Neuronal stem cell (in vitro differentiated cells): Measurements from ENCODE around the gene CACNB2.
"Not testable (repeated sequence)": the region's sequence is repeated elsewhere in the genome, so short reads cannot be mapped to it uniquely, and the experiment has no call there.

Experiments used
- DNase-seq: peaks from one replicate; pipeline ENCODE4 v3.0.0-alpha.2; 2013; ENCODE audit warnings: low spot score
- H2AFZ ChIP-seq: one replicate; pipeline ENCODE4 v1.6.1; 2013; ENCODE audit warnings: mild to moderate bottlenecking, low read length, inconsistent platforms
- H2AK5ac ChIP-seq: 2 replicates; pipeline ENCODE4 v1.6.1; 2013; ENCODE audit warnings: low read depth, mild to moderate bottlenecking, inconsistent platforms, low read length, moderate library complexity, mixed read lengths
- H2BK120ac ChIP-seq: 2 replicates; pipeline ENCODE4 v1.6.1; 2013; ENCODE audit warnings: low read depth, mild to moderate bottlenecking, inconsistent platforms, low read length, moderate library complexity, mixed read lengths
- H2BK12ac ChIP-seq: one replicate; pipeline ENCODE4 v1.6.1; 2013; ENCODE audit warnings: low read length, inconsistent platforms
- H2BK15ac ChIP-seq: 2 replicates; pipeline ENCODE4 v1.6.1; 2013; ENCODE audit warnings: mild to moderate bottlenecking, low read length, inconsistent platforms, mixed read lengths
- H2BK5ac ChIP-seq: one replicate; pipeline ENCODE4 v1.6.1; 2013; ENCODE audit warnings: inconsistent platforms, mild to moderate bottlenecking, low read length, moderate library complexity
- H3K14ac ChIP-seq: one replicate; pipeline ENCODE4 v1.6.1; 2013; ENCODE audit warnings: low read length, inconsistent platforms
- H3K18ac ChIP-seq: 2 replicates; pipeline ENCODE4 v1.6.1; 2013; ENCODE audit warnings: low read length, inconsistent platforms
- H3K23ac ChIP-seq: 2 replicates; pipeline ENCODE4 v1.6.1; 2013; ENCODE audit warnings: low read depth, mild to moderate bottlenecking, mixed read lengths, low read length, inconsistent platforms; ENCODE audit not compliant: poor library complexity
- H3K27ac ChIP-seq: replicated peaks from 3 replicates; pipeline ENCODE4 v1.5.1; 2013; ENCODE audit warnings: low read length, inconsistent platforms
- H3K27me3 ChIP-seq, 3 experiments: 2 replicates each; pipeline ENCODE4 v1.6.1; 2013; ENCODE audit warnings: low read length in 3 of 3, mild to moderate bottlenecking in 2 of 3, inconsistent platforms in 1 of 3, low read depth in 1 of 3, mixed read lengths in 1 of 3, moderate library complexity in 1 of 3; ENCODE audit not compliant: control insufficient read depth in 3 of 3, insufficient read depth in 3 of 3
- H3K36me3 ChIP-seq, 2 donors: replicated peaks in 1 of 2; 2 replicates each; pipeline ENCODE4 v1.6.1; 2013; ENCODE audit warnings: low read length in 2 of 2; ENCODE audit not compliant: control insufficient read depth in 2 of 2, insufficient read depth in 2 of 2
- H3K4ac ChIP-seq: 2 replicates; pipeline ENCODE4 v1.6.1; 2013; ENCODE audit warnings: inconsistent platforms, mild to moderate bottlenecking, low read length, moderate library complexity
- H3K4me1 ChIP-seq, 2 donors: 1 replicate in 1 of 2; 2 replicates in 1 of 2; pipeline ENCODE4 v1.6.1; 2013; ENCODE audit warnings: low read length in 2 of 2, low read depth in 1 of 2; ENCODE audit not compliant: control insufficient read depth in 2 of 2, insufficient read depth in 1 of 2
- H3K4me2 ChIP-seq: one replicate; pipeline ENCODE4 v1.6.1; 2013; ENCODE audit warnings: mild to moderate bottlenecking, low read length, inconsistent platforms; ENCODE audit not compliant: insufficient read depth, poor library complexity, severe bottlenecking
- H3K4me3 ChIP-seq, 2 donors: 2 replicates each; pipeline ENCODE4 v1.5.1; 2013; ENCODE audit warnings: low read length in 2 of 2, mild to moderate bottlenecking in 2 of 2, inconsistent platforms in 1 of 2, moderate library complexity in 1 of 2
- H3K79me1 ChIP-seq: one replicate; pipeline ENCODE4 v1.6.1; 2013; ENCODE audit warnings: low read depth, mild to moderate bottlenecking, inconsistent platforms, low read length, moderate library complexity
- H3K9ac ChIP-seq: one replicate; pipeline ENCODE4 v1.6.1; 2013; ENCODE audit warnings: mild to moderate bottlenecking, low read depth, low read length, inconsistent platforms; ENCODE audit not compliant: poor library complexity
- H3K9me3 ChIP-seq, 2 donors: replicated peaks in 1 of 2; 2 replicates each; pipeline versions ENCODE3 to v1.6.1; 2013; ENCODE audit warnings: low read length in 2 of 2, mild to moderate bottlenecking in 2 of 2, inconsistent platforms in 1 of 2, low read depth in 1 of 2, mixed read lengths in 1 of 2, moderate library complexity in 1 of 2; ENCODE audit not compliant: control insufficient read depth in 2 of 2, insufficient read depth in 1 of 2
- H4K8ac ChIP-seq: one replicate; pipeline ENCODE4 v1.6.1; 2013; ENCODE audit warnings: low read depth, mild to moderate bottlenecking, inconsistent platforms, low read length, moderate library complexity
- H4K91ac ChIP-seq: one replicate; pipeline ENCODE4 v1.6.1; 2013; ENCODE audit warnings: low read length, low read depth, mild to moderate bottlenecking, inconsistent platforms; ENCODE audit not compliant: poor library complexity
- WGBS, 2 donors: extraction: QIAGEN DNeasy Blood & Tissue Kit; methylation state at CpG; one replicate each; pipeline ENCODE4 v1.1.7; 2013; ENCODE audit warnings: missing lambda C conversion rate in 2 of 2, mixed read lengths in 1 of 2; ENCODE audit not compliant: insufficient read length in 2 of 2, insufficient replicate concordance in 1 of 2; ENCODE audit errors: extremely low coverage in 2 of 2; 5-methylcytosine and 5-hydroxymethylcytosine counted together

The CACNB2 gene

DNA sequence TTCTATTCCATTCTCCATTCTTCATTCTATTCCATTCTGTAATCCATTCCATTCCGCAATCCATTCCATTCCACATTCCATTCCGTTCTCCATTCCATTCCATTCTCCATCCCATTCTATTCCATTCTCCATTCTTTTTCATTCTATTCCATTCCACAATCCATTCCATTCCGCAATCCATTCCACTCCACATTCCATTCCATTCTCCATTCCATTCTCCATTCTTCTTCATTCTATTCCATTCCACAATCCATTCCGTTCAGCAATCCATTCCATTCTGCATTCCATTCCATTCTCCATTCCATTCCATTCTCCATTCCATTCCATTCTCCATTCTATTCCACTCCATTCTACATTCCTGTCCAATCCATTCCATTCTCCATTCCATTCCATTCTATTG lies 426.0 kb downstream of the CACNB2 start:
- H3K79me1 ChIP-seq: no peaks in the 10 kb centered on the region
- H3K9me3 ChIP-seq: peaks cover 12 to 15% of the 10 kb centered on the region in 2 donors
- no peak for DNase-seq
- no peak overlapping the region for H3K23ac ChIP-seq
- H3K18ac ChIP-seq: no peak overlapping the region
- no peak overlapping the region for H2BK120ac ChIP-seq
- no peak overlapping the region for H3K27ac ChIP-seq
- H3K36me3 ChIP-seq: peaks cover 0 to 3% of the 10 kb centered on the region in 2 donors
- H3K4me2 ChIP-seq: no peak overlapping the region
- no peak overlapping the region for H3K4ac ChIP-seq
- no peak overlapping the region for H3K4me3 ChIP-seq
- H2BK12ac ChIP-seq: no peak overlapping the region
- H3K14ac ChIP-seq: no peak overlapping the region
- H3K27me3 ChIP-seq: no peaks in the 10 kb centered on the region
- H3K9ac ChIP-seq: no peak overlapping the region
- H2BK5ac ChIP-seq: no peak overlapping the region
- no peaks in the 10 kb centered on the region for H3K4me1 ChIP-seq
- no peak overlapping the region for H2AFZ ChIP-seq
- H4K91ac ChIP-seq: no peak overlapping the region
- H2BK15ac ChIP-seq: no peak overlapping the region
- WGBS, 2 donors: 93 to 96% methylated on average over 4 of the region's 4 CpGs
- no peak overlapping the region for H4K8ac ChIP-seq
- H2AK5ac ChIP-seq: no peak overlapping the region

DNA sequence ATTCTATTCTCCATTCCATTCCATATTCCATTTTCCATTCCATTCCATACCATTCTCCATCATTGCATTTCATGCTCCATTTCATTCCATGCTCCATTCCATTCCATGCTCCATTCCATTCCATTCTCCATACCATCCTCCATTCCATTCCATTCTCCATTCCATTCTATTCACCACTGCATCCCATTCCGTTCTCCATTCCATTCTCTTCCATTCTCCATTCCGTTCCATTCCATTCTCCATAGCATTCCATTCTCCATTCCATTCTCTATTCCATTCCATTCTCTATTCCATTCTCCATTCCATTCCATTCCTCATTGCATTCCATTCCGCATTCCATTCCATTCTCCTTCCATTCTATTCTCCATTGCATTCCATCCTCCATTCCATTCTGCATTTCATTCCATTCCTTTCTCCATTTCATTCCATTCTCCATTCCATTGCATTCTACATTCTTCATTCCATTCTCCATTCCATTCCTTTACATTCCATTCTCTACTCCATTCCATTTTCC lies 427.2 kb downstream of the CACNB2 start:
- Histone ChIP-seq H3K4me3 (no peak overlapping the region), H3K9ac (no peak overlapping the region), H2BK12ac (no peak overlapping the region), H4K8ac (no peak overlapping the region), H3K14ac (no peak overlapping the region), H2AK5ac (no peak overlapping the region), H3K23ac (no peak overlapping the region), H2BK15ac (no peak overlapping the region), H4K91ac (no peak overlapping the region), H3K36me3 (no peaks in the 10 kb centered on the region), H3K4ac (no peak overlapping the region), H3K4me2 (no peak overlapping the region), H2BK120ac (no peak overlapping the region), H2AFZ (no peak overlapping the region), H3K27me3 (no peaks in the 10 kb centered on the region), H2BK5ac (no peak overlapping the region), H3K27ac (no peak overlapping the region), H3K79me1 (no peaks in the 10 kb centered on the region), H3K4me1 (no peaks in the 10 kb centered on the region), H3K9me3 (peaks cover 12 to 15% of the 10 kb centered on the region in 2 donors), H3K18ac (no peak overlapping the region)
- DNase-seq: no peak
- WGBS, 2 donors: 100% methylated on average over 3 of the region's 3 CpGs

DNA sequence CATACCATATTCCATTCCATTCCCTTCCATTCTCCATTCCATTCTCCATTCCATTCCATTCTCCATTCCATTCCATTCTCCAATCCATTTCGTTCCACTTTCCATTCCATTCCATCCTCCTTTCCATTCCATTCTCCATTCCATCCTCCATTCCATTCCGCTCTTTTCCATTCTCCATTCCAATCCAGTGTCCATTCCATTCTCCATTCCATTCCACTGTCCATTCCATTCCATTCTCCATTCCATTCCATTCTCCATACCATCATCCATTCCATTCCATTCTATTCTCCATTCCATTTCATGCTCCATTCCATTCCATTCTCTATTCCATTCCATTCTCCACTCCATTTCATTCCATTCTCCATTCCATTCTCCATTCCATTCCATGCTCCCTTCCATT lies 430.2 kb downstream of the CACNB2 start:
- peaks cover 12 to 21% of the 10 kb centered on the region in 2 donors for H3K9me3 ChIP-seq
- not testable (repeated sequence) for H2BK15ac ChIP-seq

GRCh38 chr10:18571076-18571475 lies 430.9 kb downstream of the CACNB2 start:
- no peak overlapping the region for H3K9ac ChIP-seq
- H3K9me3 ChIP-seq: peaks cover 12 to 21% of the 10 kb centered on the region in 2 donors
- DNase-seq: no peak

More for the DNA sequence above, 430.2 kb downstream of the CACNB2 start:
- H3K79me1 ChIP-seq, H3K36me3 ChIP-seq, H3K18ac ChIP-seq, H2BK120ac ChIP-seq, H3K4me1 ChIP-seq, DNase-seq, H2BK5ac ChIP-seq, H3K27me3 ChIP-seq, H2AFZ ChIP-seq, H3K9ac ChIP-seq, H4K8ac ChIP-seq, H2AK5ac ChIP-seq, H2BK12ac ChIP-seq, H3K4me2 ChIP-seq, H3K27ac ChIP-seq, H3K23ac ChIP-seq, H3K4me3 ChIP-seq, H3K14ac ChIP-seq, H3K4ac ChIP-seq, H4K91ac ChIP-seq: not testable (repeated sequence)
- 100% methylated on average over 2 of the region's 2 CpGs for WGBS, 2 donors

More at GRCh38 chr10:18571076-18571475, 430.9 kb downstream of the CACNB2 start:
- no peak overlapping the region for H4K91ac ChIP-seq
- H3K4me1 ChIP-seq: no peaks in the 10 kb centered on the region
- H3K4me3 ChIP-seq: no peak overlapping the region
- H3K18ac ChIP-seq: no peak overlapping the region
- no peaks in the 10 kb centered on the region for H3K79me1 ChIP-seq
- no peak overlapping the region for H4K8ac ChIP-seq
- no peak overlapping the region for H2BK5ac ChIP-seq
- H3K4me2 ChIP-seq: no peak overlapping the region
- H3K4ac ChIP-seq: no peak overlapping the region
- H3K27ac ChIP-seq: no peak overlapping the region
- no peak overlapping the region for H2BK120ac ChIP-seq
- no peaks in the 10 kb centered on the region for H3K27me3 ChIP-seq
- H3K36me3 ChIP-seq: peaks cover 3% of the 10 kb centered on the region in 2 donors
- no peak overlapping the region for H2BK12ac ChIP-seq
- H3K23ac ChIP-seq: no peak overlapping the region
- H2BK15ac ChIP-seq: no peak overlapping the region
- no peak overlapping the region for H3K14ac ChIP-seq
- no peak overlapping the region for H2AFZ ChIP-seq
- no peak overlapping the region for H2AK5ac ChIP-seq
